GM18498 (cell line): ENCODE results near the gene LSM14A.
"Not testable (repeated sequence)": the region's sequence is repeated elsewhere in the genome, so short reads cannot be mapped to it uniquely, and the experiment has no call there.

ENCODE experiments used
- ATAC-seq: cut with Tn5 transposase; IDR thresholded peaks from one replicate; pipeline ENCODE4 v1.9.1; 2021; ENCODE audit warnings: mild to moderate bottlenecking, moderate library complexity; ENCODE audit not compliant: unreplicated experiment

The LSM14A gene

GRCh38 chr19:34171877-34172660, at the start of gene LSM14A:
Gene LSM14A (plus strand): TSS chr19:34172504. CDS start chr19:34172643, 139 bp downstream.
- peak; percentile 79 for ATAC-seq

DNA sequence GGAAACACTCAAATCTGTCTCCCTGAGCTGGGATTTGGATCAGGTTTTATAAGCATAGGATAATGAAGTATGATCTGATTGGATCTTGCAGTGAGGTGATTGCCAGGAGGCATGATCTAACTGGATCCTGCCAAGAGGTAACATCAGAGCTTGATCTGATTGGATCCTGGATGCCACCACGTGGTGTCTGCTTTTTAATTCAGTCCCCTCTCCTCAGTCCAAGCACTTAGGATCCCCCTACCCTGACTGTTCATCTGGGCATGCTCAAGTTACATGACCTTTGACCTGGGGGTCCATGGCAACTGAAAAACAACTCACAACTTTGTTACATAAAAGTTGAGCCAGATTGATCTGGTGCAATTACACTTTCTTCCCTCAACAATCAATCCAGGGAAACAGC, 47.5 kb upstream of the LSM14A start:
- no peak for ATAC-seq

DNA sequence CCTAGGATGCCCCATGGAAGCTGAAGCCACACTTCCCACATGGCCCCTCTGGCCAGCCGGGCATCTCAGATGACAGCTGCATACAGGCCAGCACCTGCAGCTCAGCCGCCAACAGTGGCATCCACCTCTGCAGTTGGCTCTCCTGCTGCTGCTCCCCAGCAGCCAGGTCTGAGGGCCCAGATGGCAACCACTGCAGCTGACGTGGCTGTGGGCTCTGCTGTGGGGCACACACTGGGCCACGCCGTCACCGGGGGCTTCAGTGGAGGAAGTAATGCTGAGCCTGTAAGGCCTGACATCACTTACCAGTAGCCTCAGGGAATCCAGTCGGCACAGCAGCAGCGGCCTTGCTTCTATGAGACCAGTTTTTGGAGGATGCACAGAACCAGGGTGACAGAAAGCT, 45.3 kb upstream of the LSM14A start:
- ATAC-seq = no peak

DNA sequence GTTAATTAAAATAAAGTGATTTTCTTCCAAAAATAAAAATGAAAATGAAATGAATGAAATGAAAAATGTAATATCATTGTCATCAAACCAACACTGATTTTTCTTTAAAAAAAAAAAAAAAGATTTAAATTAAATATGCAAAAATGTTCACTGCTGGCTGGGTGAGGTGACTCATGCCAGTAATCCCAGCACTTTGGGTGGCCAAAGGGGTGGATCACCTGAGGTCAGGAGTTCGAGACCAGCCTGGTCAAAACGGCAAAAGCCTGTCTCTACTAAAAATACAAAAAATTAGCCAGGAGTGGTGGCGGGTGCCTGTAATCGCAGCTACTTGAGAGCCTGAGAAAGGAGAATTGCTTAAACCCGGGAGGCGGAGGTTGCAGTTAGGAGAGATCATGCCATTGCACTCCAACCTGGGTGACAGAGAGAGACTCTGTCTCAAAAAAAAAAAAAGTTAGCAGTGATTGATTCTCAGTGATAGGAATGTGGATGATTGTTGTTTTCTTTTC, 44.6 kb upstream of the LSM14A start:
- ATAC-seq = no peak

DNA sequence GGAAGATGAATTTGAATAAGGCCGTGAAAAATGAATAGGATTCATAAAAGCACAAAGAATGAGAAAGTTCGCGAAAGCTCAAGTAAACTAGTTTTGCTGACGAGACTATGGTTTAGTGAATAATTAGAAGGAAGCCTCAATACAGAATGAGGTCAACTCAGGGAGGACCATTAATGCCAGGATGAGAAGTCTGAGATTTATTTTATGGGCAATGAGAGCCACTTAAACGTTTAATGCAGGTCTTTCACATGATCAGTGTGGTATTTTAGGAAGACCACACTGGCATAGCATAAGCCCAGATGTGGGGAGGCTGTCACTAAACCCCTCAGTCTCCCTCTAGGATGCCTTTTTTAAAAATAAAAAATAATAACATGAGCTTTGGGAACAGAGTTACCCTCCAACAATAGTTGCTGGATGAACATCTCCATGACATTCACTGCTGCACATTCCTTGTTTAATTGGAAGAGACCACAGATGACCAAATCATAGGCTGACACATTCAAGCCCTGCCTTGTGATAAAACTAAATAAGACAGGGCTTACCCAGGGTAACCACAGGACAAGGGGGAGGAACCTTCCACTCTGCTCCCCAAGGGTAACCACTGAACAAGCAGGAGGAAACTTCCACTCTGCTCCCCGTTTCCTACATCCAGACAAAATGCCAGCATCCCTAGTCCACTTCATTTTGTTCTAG, 43.6 kb upstream of the LSM14A start:
- no peak for ATAC-seq

GRCh38 chr19:34131100-34131499, 41.2 kb upstream of the LSM14A start:
- ATAC-seq = no peak

- not testable (repeated sequence) for ATAC-seq
Observed at GRCh38 chr19:34132145-34132544, 40.2 kb upstream of the LSM14A start.

DNA sequence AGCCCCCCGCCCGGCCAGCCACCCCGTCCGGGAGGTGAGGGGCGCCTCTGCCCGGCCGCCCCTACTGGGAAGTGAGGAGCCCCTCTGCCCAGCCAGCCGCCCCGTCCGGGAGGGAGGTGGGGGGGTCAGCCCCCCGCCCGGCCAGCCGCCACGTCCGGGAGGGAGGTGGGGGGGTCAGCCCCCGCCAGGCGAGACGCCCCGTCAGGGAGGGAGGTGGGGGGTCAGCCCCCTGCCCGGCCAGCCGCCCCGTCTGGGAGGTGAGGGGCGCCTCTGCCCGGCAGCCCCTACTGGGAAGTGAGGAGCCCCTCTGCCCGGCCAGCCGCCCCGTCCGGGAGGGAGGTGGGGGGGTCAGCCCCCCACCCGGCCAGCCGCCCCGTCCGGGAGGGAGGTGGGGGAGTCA, 39.6 kb upstream of the LSM14A start:
- not testable (repeated sequence) for ATAC-seq

DNA sequence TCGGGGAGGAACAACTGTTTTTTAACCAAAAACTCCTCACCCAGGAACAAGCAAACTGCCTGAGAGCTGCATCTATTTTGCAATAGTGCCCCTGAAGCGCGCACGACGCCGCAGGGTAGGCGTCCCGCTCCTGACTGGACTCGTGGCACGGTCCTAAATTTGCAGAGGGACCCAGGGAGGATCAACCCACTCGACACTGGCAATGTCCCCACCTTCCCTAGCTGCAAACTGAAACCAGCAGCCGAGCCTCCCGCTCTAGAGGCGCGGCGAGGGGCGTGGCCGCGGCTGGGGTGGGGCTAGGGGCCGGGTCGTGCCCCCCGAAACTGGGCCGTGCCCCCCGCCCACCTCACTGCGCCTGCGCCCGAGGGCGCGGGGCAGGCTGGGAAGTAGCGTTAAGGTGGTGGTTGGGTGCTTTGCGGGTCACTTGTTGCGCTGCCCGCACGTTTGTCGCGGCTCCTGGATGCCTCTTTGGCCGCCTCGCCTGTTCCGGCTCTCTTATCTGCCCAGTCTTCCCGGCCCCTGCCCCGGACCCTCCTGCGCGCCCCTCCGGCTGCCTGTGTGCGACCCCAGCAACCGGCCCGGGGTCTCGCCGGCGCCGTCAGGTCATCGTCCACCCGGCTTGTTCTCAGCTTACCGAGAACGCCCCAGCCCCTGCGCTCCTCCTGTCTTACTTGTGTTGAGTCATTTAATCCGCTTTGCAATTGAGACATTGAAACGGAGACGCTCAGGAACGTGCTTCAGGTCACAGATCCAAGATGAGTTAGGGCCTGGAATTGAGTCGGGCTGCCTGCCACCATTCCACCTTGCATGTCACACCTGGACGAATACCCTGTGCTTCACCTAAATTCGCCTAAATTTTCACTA, 37.9 kb upstream of the LSM14A start:
- peak; percentile 92 for ATAC-seq

DNA sequence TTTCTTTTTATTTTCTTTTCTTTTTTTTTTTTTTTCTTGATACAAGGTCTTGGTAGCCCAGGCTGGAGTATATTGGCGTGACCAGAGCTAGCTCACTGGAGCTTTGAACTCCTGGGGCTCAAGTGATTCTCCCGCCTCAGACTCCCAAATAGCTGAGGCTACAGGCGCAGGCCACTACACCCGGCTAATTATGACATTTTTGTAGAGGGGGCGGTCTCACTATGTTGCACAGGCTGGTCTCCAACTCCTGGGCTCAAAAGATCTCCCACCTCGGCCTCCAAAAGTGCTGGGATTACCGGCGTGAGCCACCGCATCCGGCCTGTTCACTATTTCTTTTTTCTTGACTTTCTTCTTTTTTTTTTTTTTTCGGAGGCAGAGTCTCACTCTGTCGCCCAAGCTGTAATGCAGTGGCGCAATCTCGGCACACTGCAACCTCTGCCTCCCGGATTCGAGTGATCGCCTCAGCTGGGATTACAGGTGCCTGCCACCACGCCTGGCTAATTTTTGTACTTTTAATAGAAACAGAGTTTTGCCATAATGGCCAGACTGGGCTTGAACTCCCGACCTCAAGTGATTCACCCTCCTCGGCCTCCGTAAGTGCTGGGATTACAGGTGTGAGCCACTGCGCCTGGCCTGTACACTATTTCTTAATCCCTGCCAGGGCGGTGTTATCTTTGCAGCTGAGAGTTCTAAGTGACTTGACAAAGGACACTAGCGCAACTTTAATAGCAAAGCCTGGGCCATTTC, 37.1 kb upstream of the LSM14A start:
- no peak for ATAC-seq

DNA sequence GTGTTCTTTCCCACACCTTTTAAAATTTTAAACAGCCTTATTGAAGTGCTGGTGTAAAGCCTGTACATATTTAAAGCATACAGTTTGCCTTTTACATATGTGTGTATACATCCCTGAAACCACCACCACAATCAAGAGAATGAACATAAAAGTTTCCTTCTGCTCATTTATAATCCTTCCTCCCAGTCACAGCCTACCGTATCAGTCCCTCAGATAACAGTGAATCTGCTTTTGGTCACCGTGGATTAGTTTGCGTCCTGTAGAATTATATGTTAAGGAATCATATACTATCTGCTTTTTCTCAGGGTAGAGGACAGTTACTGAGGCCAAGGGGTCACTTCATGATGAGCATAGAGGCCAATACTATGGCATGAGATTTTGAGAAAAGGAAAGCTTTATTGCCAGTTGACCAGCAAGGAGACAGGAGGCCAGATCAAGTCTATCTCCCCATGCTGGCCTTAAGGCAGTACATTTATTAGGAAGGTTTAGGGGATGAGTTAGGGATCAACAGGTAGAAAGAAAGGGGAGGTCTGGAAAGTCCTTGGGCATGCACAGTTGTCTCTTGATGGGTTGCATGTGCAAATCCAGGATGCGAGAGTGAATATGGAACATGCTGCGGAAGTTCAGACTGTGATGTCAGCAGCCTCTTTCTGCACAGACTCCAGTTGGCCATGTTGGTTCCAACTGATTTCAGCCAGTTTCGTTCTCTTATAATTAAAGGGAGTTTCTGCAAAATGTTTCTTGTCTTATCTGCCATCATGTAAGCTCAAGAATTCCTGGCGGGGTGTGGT, 36.3 kb upstream of the LSM14A start:
- ATAC-seq = no peak

DNA sequence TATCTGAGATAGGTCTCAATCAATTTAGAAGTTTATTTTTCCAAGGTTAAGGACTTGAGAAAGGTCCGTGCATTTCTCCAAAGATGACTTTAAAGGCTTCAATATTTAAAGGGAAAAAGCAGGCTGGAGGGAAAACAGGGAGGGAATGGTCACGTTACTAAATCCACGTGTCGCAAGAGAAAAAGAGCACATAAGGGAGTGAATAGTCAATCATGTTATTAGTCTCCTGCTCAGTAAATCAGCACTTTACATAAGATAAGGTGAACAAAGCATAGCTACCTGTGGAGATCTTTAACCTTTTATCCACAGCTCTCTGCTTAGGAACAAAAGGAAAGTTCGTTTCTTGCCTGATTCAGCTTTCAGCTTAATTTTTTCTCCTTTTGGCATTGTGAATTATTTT, 31.3 kb upstream of the LSM14A start:
- no peak for ATAC-seq

GRCh38 chr19:34142440-34142839, 29.9 kb upstream of the LSM14A start:
- ATAC-seq = no peak

- no peak for ATAC-seq
Observed at GRCh38 chr19:34145741-34146202, 26.5 kb upstream of the LSM14A start.

DNA sequence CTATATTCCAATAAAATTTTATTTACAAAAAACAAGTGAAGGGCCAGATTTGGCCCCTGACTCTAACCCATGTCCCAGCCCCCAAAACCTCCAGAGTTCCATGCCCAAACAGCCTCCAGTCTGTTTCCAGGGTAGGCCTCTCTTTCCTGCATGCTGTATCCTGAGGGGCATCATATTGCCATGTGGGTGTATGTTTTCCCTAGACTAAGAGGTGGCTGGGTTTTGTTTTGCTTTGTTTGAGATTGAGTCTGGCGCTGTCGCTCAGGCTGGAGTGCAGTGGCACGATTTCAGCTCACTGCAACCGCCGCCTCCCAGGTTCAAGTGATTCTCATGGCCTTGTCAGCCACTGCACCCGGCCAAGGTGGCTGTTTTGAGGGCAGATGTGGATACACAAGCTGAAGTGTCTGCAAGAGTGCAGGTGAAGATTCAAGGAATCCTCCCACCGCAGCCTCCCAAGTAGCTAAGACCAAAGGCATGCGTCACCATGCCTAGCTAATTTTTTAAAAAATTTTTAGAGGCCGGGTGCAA, 23.6 kb upstream of the LSM14A start:
- ATAC-seq = no peak

- ATAC-seq = no peak
Observed at GRCh38 chr19:34149873-34150272, 22.4 kb upstream of the LSM14A start.

GRCh38 chr19:34150558-34150957, 21.7 kb upstream of the LSM14A start:
- no peak for ATAC-seq

DNA sequence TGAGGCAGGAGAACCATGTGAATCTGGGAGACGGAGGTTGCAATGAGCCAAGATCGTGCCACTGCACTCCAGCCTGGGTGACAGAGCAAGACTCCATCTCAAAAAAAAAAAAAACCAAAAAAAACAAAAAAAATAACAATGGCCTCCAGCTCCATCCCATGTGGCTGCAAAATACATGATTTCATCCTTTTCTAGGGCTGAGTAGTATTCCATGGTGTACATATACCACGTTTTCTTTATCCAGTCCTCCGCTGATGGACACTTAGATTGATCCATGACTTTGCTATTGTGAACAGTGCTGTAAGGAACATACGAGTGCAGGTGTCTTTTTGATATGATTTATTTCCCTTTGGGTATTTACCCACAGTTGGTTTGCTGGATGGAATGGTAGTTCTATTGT, 20.9 kb upstream of the LSM14A start:
- no peak for ATAC-seq

- ATAC-seq = no peak
Observed at GRCh38 chr19:34154401-34154800, 17.9 kb upstream of the LSM14A start.
